H1 (cell line): Measurements from ENCODE around the gene WDR90. TPM values are rescaled to one million over a fixed set of nuclear protein-coding genes. Genes with fewer than 3 reads are reported as not detected.
A peak's percentile ranks its signal among the peaks of the same experiment; 100 is the strongest.

ENCODE experiments used
- BACH1 ChIP-seq: IDR thresholded peaks from 2 replicates; pipeline ENCODE4 v1.6.1; 2012; ENCODE audit warnings: low read length, improper control_type of control experiment
- BCL11A ChIP-seq, 2 experiments: IDR thresholded peaks; one replicate each; pipeline ENCODE4 v1.6.1; 2011; ENCODE audit warnings: low read depth in 2 of 2, low read length in 2 of 2, mild to moderate bottlenecking in 2 of 2
- CEBPB ChIP-seq: IDR thresholded peaks from 2 replicates; pipeline ENCODE4 v1.6.1; 2012; ENCODE audit warnings: low read depth, low read length
- CHD1 ChIP-seq: IDR thresholded peaks from 2 replicates; pipeline ENCODE4 v1.6.1; 2012; ENCODE audit warnings: low read depth, low read length, improper control_type of control experiment
- CHD2 ChIP-seq: IDR thresholded peaks from 2 replicates; pipeline ENCODE4 v1.6.1; 2012; ENCODE audit warnings: low read length, improper control_type of control experiment
- CTCF ChIP-seq, 3 experiments: IDR thresholded peaks; 1 replicate in 2 of 3; 2 replicates in 1 of 3; pipeline versions ENCODE4 v1.5.1 to v1.6.1; 2011; ENCODE audit warnings: low read length in 3 of 3, mild to moderate bottlenecking in 3 of 3, inconsistent platforms in 2 of 3, low read depth in 1 of 3, moderate library complexity in 1 of 3; ENCODE audit not compliant: insufficient read depth in 1 of 3; ENCODE audit errors: control extremely low read depth in 1 of 3
- E2F6 ChIP-seq: IDR thresholded peaks from 2 replicates; pipeline ENCODE4 v1.6.1; 2012; ENCODE audit warnings: inconsistent platforms
- KDM4A ChIP-seq: IDR thresholded peaks from one replicate; pipeline ENCODE4 v1.7.1; 2012; ENCODE audit warnings: low read depth, mild to moderate bottlenecking, moderate library complexity, low read length, inconsistent platforms; ENCODE audit not compliant: severe bottlenecking
- PHF8 ChIP-seq: fragments of 200-600 bp; sonication (generic); conservative IDR thresholded peaks from 2 replicates; pipeline ENCODE4 v1.7.1; 2012; ENCODE audit warnings: low read depth, mild to moderate bottlenecking, inconsistent platforms, low read length, moderate library complexity
- POLR2AphosphoS5 ChIP-seq: IDR thresholded peaks from 2 replicates; pipeline ENCODE4 v1.6.1; 2011; ENCODE audit warnings: low read depth, low read length
- RBBP5 ChIP-seq: IDR thresholded peaks from 2 replicates; pipeline ENCODE4 v1.7.1; 2012; ENCODE audit warnings: low read depth, mild to moderate bottlenecking, inconsistent platforms, low read length, moderate library complexity, borderline replicate concordance
- RFX5 ChIP-seq: IDR thresholded peaks from 2 replicates; pipeline ENCODE4 v1.6.1; 2011; ENCODE audit warnings: low read depth, low read length, improper control_type of control experiment, borderline replicate concordance
- RNF2 ChIP-seq: fragments of 200-900, 300-1000 bp; sonication (generic); IDR thresholded peaks from 2 replicates; pipeline ENCODE4 v1.7.1; 2016; ENCODE audit warnings: borderline replicate concordance, low read depth, mild to moderate bottlenecking, antibody characterized with exemption, low read length; ENCODE audit not compliant: poor library complexity, severe bottlenecking; ENCODE audit errors: missing control alignments
- SAP30 ChIP-seq: fragments of 300-600 bp; sonication (generic); IDR thresholded peaks from 2 replicates; pipeline ENCODE4 v1.7.1; 2012; ENCODE audit warnings: low read length, moderate library complexity, mild to moderate bottlenecking, inconsistent platforms; ENCODE audit not compliant: insufficient read depth, insufficient replicate concordance
- SP2 ChIP-seq: IDR thresholded peaks from 2 replicates; pipeline ENCODE4 v1.6.1; 2012; ENCODE audit warnings: mild to moderate bottlenecking, low read length, inconsistent platforms
- TAF1 ChIP-seq: IDR thresholded peaks from 2 replicates; pipeline ENCODE4 v1.6.1; 2011; ENCODE audit warnings: mild to moderate bottlenecking, low read depth, low read length
- TCF12 ChIP-seq: IDR thresholded peaks from 2 replicates; pipeline ENCODE4 v1.6.1; 2011; ENCODE audit warnings: low read depth, mild to moderate bottlenecking, low read length
- ZNF274 ChIP-seq: IDR thresholded peaks from 2 replicates; pipeline ENCODE4 v1.7.0; 2012; ENCODE audit warnings: low read length, borderline replicate concordance; ENCODE audit errors: extremely low read depth
- polyA plus RNA-seq, 7 experiments: library from polyadenylated mRNA; depleted of rRNA in 3 of 7; stranded (reverse) in 5 of 7; unstranded in 2 of 7; fragments of >200 nt in 5 of 7; fragments of 200-250 nt in 2 of 7; gene quantifications; 1 replicate in 5 of 7; 2 replicates in 1 of 7; 4 replicates in 1 of 7; pipeline versions ENCODE4 v1.2.1 to v1.2.3, GENCODE V29; 2011 to 2013; ENCODE audit warnings: missing spikeins in 2 of 7, mixed read lengths in 2 of 7
- total RNA-seq: library from RNA; stranded (reverse); fragmentation: NEBNext Ultra II Directional; extraction: Animal tissue kit (Norgen Biotek cat#: 25700); gene quantifications from 2 replicates; pipeline ENCODE4 v1.2.1, GENCODE V29; 2021

WDR90 gene
- total and polyA plus RNA-seq, 2 of the 8 experiments (the other 6 are each of a cell fraction or from before 2014, with no cell fraction given) = 24.0 to 47.2 TPM

GRCh38 chr16:700684-701584, 51.8 kb downstream of the WDR90 start (continued):
- TF ChIP-seq TCF12 (no peak), BCL11A (IDR thresholded peaks at IDR 0.05; ENCODE audit: low read depth in 2 of 2, low read length in 2 of 2) (no peak), SP2 (no peak), E2F6 (peak; percentile 44; the same call in 1 of the 2 replicates), TAF1 (no peak), POLR2AphosphoS5 (no peak), CHD2 (no peak), RBBP5 (no peak), PHF8 (no peak), CEBPB (no peak), CTCF (IDR thresholded peaks at IDR 0.05; ENCODE audit: control extremely low read depth in 1 of 3, insufficient read depth in 1 of 3, low read depth in 1 of 3, low read length in 3 of 3) (0 out of 4 replicates have a peak, but pooled peaks of 1 of the 3 experiments have one; percentile 3), CHD1 (no peak), KDM4A (no peak), RNF2 (no peak), ZNF274 (no peak), RFX5 (no peak), SAP30 (no peak), BACH1 (no peak)
